GM12801 (cell line): ENCODE results near the gene RABEP1.

Experiments used
- CTCF ChIP-seq: IDR thresholded peaks from one replicate; pipeline ENCODE4 v1.5.1; 2011; ENCODE audit warnings: control low read depth; ENCODE audit not compliant: insufficient read length; ENCODE audit errors: extremely low read depth

Gene RABEP1

GRCh38 chr17:5373112-5373511 lies 91.0 kb downstream of the RABEP1 start:
- no peak for TF ChIP-seq CTCF

GRCh38 chr17:5378566-5379207 lies 96.6 kb downstream of the RABEP1 start:
- TF ChIP-seq CTCF, result no peak

DNA sequence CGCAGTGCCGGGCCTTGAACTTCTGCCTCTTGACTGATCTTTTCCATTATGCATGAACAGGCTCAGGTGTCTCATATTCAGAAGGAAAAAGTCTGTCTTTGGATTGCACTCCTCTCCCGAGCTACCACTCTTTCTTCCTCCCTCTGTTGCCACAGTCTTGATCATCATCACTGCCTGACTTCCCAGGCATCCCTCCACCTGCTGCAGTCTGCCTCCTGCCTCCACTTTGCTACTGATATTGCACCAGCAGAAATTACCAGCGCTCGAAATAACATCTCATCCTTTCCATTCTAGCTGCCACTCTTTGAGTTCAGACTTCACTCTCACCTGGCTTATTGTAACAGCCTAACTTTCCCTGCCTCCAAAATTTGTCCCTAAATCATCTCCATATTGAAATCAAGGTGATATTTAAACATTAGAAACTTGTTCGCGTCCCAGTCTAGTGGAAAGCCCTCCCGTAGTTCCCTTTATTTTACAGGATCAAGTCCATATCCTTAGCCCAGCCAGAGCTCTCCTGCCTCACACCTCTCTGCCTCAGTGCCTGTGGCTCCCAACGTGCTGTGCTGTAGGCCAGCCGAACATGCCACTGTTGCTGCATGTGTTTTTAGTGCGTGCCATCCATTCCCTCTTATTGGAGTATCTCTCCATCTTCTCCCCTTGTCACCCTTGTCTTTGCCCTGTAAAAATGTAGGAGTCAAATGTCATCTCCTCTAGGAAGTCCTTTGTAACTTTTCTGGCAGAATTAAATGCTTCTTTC lies 97.4 kb downstream of the RABEP1 start:
- TF ChIP-seq CTCF, result no peak

GRCh38 chr17:5380491-5381135 lies 98.5 kb downstream of the RABEP1 start:
- TF ChIP-seq CTCF, result no peak

DNA sequence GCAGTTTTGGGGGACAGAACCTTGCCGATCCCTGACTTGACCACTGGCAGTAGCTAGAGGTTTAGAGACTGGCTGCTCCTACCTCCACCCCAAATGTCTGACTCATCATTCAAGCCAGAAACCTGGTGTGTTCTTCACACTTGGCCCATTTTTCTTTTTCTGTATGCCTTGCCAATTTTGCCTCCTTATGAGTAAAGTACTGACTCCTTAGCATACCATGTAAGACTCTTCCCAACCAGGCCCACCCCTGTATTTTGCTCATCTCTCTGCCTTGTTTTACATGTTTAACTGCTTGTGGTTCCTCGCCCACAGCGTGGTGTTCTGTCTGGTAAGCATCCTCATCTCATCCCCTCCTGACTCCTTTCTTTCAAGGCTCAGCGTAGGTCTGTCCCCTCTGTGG lies 99.5 kb downstream of the RABEP1 start:
- TF ChIP-seq CTCF, result no peak

- TF ChIP-seq CTCF, result no peak
Measured at GRCh38 chr17:5391678-5392077, 109.6 kb downstream of the RABEP1 start.

DNA sequence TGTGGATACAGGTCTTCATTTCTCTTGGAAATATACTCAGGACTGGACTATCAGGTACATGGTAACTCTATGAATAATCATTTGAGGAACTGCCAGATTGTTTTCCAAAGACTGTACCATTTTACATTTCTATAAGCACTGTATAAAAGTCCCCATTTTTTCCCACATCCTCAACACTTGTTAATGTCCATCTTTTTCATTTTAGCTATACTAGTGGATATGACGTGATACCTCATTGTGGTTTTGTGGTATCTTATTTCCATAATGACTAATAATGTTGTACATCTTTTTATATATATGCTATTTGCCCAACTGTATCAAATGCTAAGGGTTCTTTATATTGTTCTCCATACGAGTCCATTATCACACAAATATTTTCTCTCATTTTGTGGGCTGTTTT lies 114.5 kb downstream of the RABEP1 start:
- no peak for TF ChIP-seq CTCF
